Esophagus squamous epithelium (tissue), 4 donors: Measurements from ENCODE around the gene BIRC6.

Experiments
- POLR2A ChIP-seq, 4 donors: fragments of 450-650 bp; IDR thresholded peaks; one replicate each; pipeline ENCODE4 v1.6.1; 2017; ENCODE audit warnings: antibody characterized with exemption in 4 of 4, mild to moderate bottlenecking in 4 of 4, moderate library complexity in 3 of 4
- TF ChIP-seq, protein P1 (sequence below), 6 experiments: fragments of 450-650 bp in 4 of 6; fragments of 200-600 bp in 2 of 6; sonication (generic) in 2 of 6; IDR thresholded peaks; one replicate each; pipeline ENCODE4 v1.5.1; 2016 to 2019; ENCODE audit warnings: antibody characterized with exemption in 6 of 6, mild to moderate bottlenecking in 4 of 6, moderate library complexity in 4 of 6

DNA sequence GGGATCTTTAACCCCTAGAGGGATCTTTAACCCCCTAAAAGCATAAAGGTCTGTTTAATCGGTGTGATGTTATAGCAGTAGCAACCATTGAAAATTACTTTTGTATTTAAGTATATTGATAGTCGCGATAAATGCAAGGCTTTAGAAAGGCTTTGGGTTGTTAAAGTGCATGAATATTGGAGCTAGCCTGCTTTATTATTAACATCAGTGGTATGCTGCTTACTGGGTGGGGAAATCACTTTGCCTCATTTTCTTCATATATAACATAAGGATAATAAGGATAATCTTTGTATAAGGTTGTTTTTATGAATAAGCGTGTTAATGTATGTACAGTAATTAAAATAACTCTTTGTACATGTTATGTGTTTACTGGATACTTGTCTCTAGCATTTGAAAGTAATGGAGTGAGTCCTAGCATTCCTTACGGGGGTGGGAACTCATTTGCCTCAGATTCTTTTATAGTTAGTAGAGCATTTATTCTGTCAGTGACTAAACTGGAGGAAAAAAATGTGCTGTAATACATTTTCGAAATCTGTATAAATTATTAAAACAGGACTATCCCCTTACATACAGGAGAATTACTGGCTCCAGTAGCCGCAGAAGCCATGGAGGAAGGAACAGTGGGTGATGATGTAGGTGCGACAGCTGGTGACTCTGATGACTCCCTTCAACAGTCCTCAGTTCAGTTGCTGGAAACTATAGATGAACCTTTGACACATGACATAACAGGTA, 122.2 kb downstream of the BIRC6 start:
- TF ChIP-seq, protein P1, sequence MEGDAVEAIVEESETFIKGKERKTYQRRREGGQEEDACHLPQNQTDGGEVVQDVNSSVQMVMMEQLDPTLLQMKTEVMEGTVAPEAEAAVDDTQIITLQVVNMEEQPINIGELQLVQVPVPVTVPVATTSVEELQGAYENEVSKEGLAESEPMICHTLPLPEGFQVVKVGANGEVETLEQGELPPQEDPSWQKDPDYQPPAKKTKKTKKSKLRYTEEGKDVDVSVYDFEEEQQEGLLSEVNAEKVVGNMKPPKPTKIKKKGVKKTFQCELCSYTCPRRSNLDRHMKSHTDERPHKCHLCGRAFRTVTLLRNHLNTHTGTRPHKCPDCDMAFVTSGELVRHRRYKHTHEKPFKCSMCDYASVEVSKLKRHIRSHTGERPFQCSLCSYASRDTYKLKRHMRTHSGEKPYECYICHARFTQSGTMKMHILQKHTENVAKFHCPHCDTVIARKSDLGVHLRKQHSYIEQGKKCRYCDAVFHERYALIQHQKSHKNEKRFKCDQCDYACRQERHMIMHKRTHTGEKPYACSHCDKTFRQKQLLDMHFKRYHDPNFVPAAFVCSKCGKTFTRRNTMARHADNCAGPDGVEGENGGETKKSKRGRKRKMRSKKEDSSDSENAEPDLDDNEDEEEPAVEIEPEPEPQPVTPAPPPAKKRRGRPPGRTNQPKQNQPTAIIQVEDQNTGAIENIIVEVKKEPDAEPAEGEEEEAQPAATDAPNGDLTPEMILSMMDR (IDR thresholded peaks at IDR 0.05): no peak
- no peak for TF ChIP-seq POLR2A (IDR thresholded peaks at IDR 0.05)
